GM21526 (cell line): ENCODE results near the gene DGCR6L.
A peak's percentile ranks its signal among the peaks of the same experiment; 100 is the strongest.
"Not testable (repeated sequence)": the region's sequence is repeated elsewhere in the genome, so short reads cannot be mapped to it uniquely, and the experiment has no call there.

Experiments
- ATAC-seq: cut with Tn5 transposase; IDR thresholded peaks from one replicate; pipeline ENCODE4 v1.9.1; 2021; ENCODE audit warnings: moderate library complexity; ENCODE audit not compliant: unreplicated experiment, low FRiP score

Gene DGCR6L

GRCh38 chr22:20319745-20320658 is at the start of gene DGCR6L:
DGCR6L (minus strand) TSS chr22:20320060; CDS start chr22:20319988, 72 bp downstream.
- ATAC-seq = peak; percentile 54

GRCh38 chr22:20368875-20369274 is 49.0 kb upstream of the DGCR6L start:
- not testable (repeated sequence) for ATAC-seq

- ATAC-seq = not testable (repeated sequence)
Observed at GRCh38 chr22:20366841-20367240, 47.0 kb upstream of the DGCR6L start.

- ATAC-seq = not testable (repeated sequence)
Observed at GRCh38 chr22:20364335-20365260, 44.7 kb upstream of the DGCR6L start.

GRCh38 chr22:20362403-20362802 is 42.5 kb upstream of the DGCR6L start:
- ATAC-seq = not testable (repeated sequence)

GRCh38 chr22:20361752-20362229 is 41.9 kb upstream of the DGCR6L start:
- ATAC-seq = not testable (repeated sequence)

- not testable (repeated sequence) for ATAC-seq
Observed at GRCh38 chr22:20360866-20361751, 41.2 kb upstream of the DGCR6L start.

- not testable (repeated sequence) for ATAC-seq
Observed at GRCh38 chr22:20360261-20360660, 40.4 kb upstream of the DGCR6L start.

- ATAC-seq = not testable (repeated sequence)
Observed at GRCh38 chr22:20358503-20359239, 38.8 kb upstream of the DGCR6L start.

- ATAC-seq = not testable (repeated sequence)
Observed at GRCh38 chr22:20357967-20358366, 38.1 kb upstream of the DGCR6L start.

- not testable (repeated sequence) for ATAC-seq
Observed at GRCh38 chr22:20356906-20357305, 37.0 kb upstream of the DGCR6L start.

GRCh38 chr22:20355939-20356636 is 36.2 kb upstream of the DGCR6L start:
- not testable (repeated sequence) for ATAC-seq

GRCh38 chr22:20354238-20354975 is 34.5 kb upstream of the DGCR6L start:
- no peak for ATAC-seq

GRCh38 chr22:20352536-20352935 is 32.7 kb upstream of the DGCR6L start:
- ATAC-seq = not testable (repeated sequence)

- not testable (repeated sequence) for ATAC-seq
Observed at GRCh38 chr22:20346553-20346952, 26.7 kb upstream of the DGCR6L start.

- not testable (repeated sequence) for ATAC-seq
Observed at GRCh38 chr22:20338291-20338690, 18.4 kb upstream of the DGCR6L start.

- ATAC-seq = not testable (repeated sequence)
Observed at GRCh38 chr22:20337807-20338206, 17.9 kb upstream of the DGCR6L start.

GRCh38 chr22:20336561-20336960 is 16.7 kb upstream of the DGCR6L start:
- ATAC-seq = not testable (repeated sequence)
